ENCODE data around the gene RNF38.

Gene RNF38

DNA sequence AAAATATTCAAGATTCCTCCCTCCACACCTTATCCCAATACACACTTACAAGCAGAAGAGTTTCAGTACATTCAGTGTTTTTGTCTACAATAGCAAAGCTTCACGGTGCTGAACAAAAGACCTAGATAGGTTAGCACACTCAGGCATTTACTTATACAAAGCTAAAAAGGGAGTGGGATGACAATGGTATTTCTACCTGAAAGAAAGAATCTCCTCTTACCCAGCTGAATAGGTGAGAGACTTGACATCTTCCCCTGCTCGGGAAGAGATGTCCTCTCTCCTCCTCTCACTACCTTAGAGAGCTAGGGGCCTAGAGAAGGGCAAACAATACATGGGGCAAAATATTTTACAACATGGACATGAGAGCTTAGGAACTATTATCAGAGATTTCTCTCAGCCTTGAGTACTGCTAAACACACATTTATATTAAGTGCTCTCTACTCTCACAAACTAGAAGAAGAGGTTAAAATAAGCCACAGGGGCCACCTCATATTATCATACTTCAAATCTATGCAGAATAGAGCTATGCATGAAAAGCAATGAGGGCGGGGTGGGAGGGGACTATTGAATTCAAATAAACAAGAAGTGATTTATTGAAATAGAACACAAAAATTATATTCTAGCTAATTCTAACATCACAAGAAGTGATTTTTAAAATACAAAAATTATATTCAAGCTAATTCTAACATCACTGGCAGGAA, 38.6 kb upstream of the RNF38 start:
- Histone ChIP-seq H3K4me3 (ENCODE audit: low read depth, low read length) (no peak overlapping the region), H3K4me1 (ENCODE audit: control insufficient read depth, insufficient read depth, low read length) (no peaks in the 10 kb centered on the region), H3K9me3 (ENCODE audit: control insufficient read depth, insufficient read depth, low read depth, low read length) (no peaks in the 10 kb centered on the region), H3K27ac (ENCODE audit: extremely low read depth, low read depth, low read length) (no peak overlapping the region), H3K36me3 (ENCODE audit: control insufficient read depth in 2 of 2, insufficient read depth in 1 of 2, low read length in 2 of 2) (no peaks in the 10 kb centered on the region; a peak in 1 of 3 replicates)
- CTCF ChIA-PET = interaction anchor here (0.5 to 4.6 kb wide), 11 partner anchors 9 to 370 kb away, joined by 3 to 29 read pairs (median 4); partner anchors contain the start of gene GNE
- POLR2A ChIA-PET = interaction anchor here (2.4 kb wide), 1 partner anchor 38 kb away, joined by 7 read pairs; the partner anchor contains the start of gene RNF38
- TF ChIP-seq ZNF366 (tag by site-specific recombination; conservative IDR thresholded peaks at IDR 0.05) = no peak
- TF ChIP-seq KLF8 (tag by site-specific recombination; IDR thresholded peaks at IDR 0.05) = no peak
- TF ChIP-seq, protein P1, sequence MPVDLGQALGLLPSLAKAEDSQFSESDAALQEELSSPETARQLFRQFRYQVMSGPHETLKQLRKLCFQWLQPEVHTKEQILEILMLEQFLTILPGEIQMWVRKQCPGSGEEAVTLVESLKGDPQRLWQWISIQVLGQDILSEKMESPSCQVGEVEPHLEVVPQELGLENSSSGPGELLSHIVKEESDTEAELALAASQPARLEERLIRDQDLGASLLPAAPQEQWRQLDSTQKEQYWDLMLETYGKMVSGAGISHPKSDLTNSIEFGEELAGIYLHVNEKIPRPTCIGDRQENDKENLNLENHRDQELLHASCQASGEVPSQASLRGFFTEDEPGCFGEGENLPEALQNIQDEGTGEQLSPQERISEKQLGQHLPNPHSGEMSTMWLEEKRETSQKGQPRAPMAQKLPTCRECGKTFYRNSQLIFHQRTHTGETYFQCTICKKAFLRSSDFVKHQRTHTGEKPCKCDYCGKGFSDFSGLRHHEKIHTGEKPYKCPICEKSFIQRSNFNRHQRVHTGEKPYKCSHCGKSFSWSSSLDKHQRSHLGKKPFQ (tag by site-specific recombination; IDR thresholded peaks at IDR 0.05) = no peak
- no peak for TF ChIP-seq ZBTB17 (tag by site-specific recombination; IDR thresholded peaks at IDR 0.05)
- TF ChIP-seq ZNF2 (tag by site-specific recombination; IDR thresholded peaks at IDR 0.05) = no peak
- TF ChIP-seq ZNF792 (tag by site-specific recombination; IDR thresholded peaks at IDR 0.05) = no peak
- TF ChIP-seq, protein P2, sequence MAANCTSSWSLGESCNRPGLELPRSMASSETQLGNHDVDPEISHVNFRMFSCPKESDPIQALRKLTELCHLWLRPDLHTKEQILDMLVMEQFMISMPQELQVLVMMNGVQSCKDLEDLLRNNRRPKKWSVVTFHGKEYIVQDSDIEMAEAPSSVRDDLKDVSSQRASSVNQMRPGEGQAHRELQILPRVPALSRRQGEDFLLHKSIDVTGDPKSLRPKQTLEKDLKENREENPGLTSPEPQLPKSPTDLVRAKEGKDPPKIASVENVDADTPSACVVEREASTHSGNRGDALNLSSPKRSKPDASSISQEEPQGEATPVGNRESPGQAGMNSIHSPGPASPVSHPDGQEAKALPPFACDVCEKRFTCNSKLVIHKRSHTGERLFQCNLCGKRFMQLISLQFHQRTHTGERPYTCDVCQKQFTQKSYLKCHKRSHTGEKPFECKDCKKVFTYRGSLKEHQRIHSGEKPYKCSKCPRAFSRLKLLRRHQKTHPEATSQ (tag by site-specific recombination; IDR thresholded peaks at IDR 0.05) = no peak
- TF ChIP-seq YY2 (tag by site-specific recombination; IDR thresholded peaks at IDR 0.05) = no peak
- TF ChIP-seq ZNF133 (tag by site-specific recombination; IDR thresholded peaks at IDR 0.05) = no peak
- no peak for TF ChIP-seq ZNF529 (tag by site-specific recombination; IDR thresholded peaks at IDR 0.05; ENCODE audit: insufficient replicate concordance)
- no peak for TF ChIP-seq ZNF777 (tag by site-specific recombination; IDR thresholded peaks at IDR 0.05; ENCODE audit: borderline replicate concordance)
- TF ChIP-seq, protein P3, sequence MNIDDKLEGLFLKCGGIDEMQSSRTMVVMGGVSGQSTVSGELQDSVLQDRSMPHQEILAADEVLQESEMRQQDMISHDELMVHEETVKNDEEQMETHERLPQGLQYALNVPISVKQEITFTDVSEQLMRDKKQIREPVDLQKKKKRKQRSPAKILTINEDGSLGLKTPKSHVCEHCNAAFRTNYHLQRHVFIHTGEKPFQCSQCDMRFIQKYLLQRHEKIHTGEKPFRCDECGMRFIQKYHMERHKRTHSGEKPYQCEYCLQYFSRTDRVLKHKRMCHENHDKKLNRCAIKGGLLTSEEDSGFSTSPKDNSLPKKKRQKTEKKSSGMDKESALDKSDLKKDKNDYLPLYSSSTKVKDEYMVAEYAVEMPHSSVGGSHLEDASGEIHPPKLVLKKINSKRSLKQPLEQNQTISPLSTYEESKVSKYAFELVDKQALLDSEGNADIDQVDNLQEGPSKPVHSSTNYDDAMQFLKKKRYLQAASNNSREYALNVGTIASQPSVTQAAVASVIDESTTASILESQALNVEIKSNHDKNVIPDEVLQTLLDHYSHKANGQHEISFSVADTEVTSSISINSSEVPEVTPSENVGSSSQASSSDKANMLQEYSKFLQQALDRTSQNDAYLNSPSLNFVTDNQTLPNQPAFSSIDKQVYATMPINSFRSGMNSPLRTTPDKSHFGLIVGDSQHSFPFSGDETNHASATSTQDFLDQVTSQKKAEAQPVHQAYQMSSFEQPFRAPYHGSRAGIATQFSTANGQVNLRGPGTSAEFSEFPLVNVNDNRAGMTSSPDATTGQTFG (tag by site-specific recombination; IDR thresholded peaks at IDR 0.05; ENCODE audit: borderline replicate concordance) = no peak
- TF ChIP-seq, protein P4, sequence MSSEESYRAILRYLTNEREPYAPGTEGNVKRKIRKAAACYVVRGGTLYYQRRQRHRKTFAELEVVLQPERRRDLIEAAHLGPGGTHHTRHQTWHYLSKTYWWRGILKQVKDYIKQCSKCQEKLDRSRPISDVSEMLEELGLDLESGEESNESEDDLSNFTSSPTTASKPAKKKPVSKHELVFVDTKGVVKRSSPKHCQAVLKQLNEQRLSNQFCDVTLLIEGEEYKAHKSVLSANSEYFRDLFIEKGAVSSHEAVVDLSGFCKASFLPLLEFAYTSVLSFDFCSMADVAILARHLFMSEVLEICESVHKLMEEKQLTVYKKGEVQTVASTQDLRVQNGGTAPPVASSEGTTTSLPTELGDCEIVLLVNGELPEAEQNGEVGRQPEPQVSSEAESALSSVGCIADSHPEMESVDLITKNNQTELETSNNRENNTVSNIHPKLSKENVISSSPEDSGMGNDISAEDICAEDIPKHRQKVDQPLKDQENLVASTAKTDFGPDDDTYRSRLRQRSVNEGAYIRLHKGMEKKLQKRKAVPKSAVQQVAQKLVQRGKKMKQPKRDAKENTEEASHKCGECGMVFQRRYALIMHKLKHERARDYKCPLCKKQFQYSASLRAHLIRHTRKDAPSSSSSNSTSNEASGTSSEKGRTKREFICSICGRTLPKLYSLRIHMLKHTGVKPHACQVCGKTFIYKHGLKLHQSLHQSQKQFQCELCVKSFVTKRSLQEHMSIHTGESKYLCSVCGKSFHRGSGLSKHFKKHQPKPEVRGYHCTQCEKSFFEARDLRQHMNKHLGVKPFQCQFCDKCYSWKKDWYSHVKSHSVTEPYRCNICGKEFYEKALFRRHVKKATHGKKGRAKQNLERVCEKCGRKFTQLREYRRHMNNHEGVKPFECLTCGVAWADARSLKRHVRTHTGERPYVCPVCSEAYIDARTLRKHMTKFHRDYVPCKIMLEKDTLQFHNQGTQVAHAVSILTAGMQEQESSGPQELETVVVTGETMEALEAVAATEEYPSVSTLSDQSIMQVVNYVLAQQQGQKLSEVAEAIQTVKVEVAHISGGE (tag by site-specific recombination; conservative IDR thresholded peaks at IDR 0.05; ENCODE audit: low read depth) = no peak
- no peak for TF ChIP-seq ZNF707 (tag by site-specific recombination; IDR thresholded peaks at IDR 0.05)
- no peak for TF ChIP-seq ZNF37A (tag by site-specific recombination; IDR thresholded peaks at IDR 0.05)
- TF ChIP-seq ZNF549 (tag by site-specific recombination; IDR thresholded peaks at IDR 0.05) = no peak

Measured in HEK293 (cell line).